Lower lobe of right lung (tissue), 2 donors: ENCODE data around the gene SSMEM1. TPM values are rescaled to one million over a fixed set of nuclear protein-coding genes. Genes with fewer than 3 reads are reported as not detected.

ENCODE experiments used
- ATAC-seq, 2 donors: fragments of 200-7000 bp; cut with Tn5 transposase; one replicate each; pipeline ENCODE4 v1.9.1; 2020 to 2022; ENCODE audit warnings: mild to moderate bottlenecking in 2 of 2, moderate library complexity in 2 of 2
- DNase-seq: peaks from one replicate; pipeline ENCODE4 v3.0.0-alpha.2; 2020
- H3K27ac ChIP-seq: fragments of 200-600 bp; one replicate; pipeline ENCODE4 v1.8.0; 2022
- H3K27me3 ChIP-seq: fragments of 200-600 bp; one replicate; pipeline ENCODE4 v1.8.0; 2022; ENCODE audit warnings: low read depth
- H3K36me3 ChIP-seq: fragments of 200-600 bp; one replicate; pipeline ENCODE4 v1.8.0; 2022; ENCODE audit warnings: mild to moderate bottlenecking
- H3K4me1 ChIP-seq: fragments of 200-600 bp; one replicate; pipeline ENCODE4 v1.8.0; 2022
- H3K4me3 ChIP-seq: fragments of 200-600 bp; one replicate; pipeline ENCODE4 v1.8.0; 2022; ENCODE audit warnings: mild to moderate bottlenecking
- H3K9me3 ChIP-seq: fragments of 200-600 bp; one replicate; pipeline ENCODE4 v1.8.0; 2022
- CTCF ChIP-seq: fragments of 200-600 bp; IDR thresholded peaks from one replicate; pipeline ENCODE4 v1.8.0; 2022; ENCODE audit warnings: antibody characterized with exemption, mild to moderate bottlenecking
- intact Hi-C: fragments of 100-400 bp; cut with DNase I; formaldehyde crosslinking; loops from one replicate; pipeline ENCODE4 v1.11.0; 2022
- total RNA-seq: library from RNA; stranded (reverse); fragmentation: NEBNext Ultra II Directional; extraction: Animal tissue kit (Norgen Biotek cat#: 25700); gene quantifications from one replicate; pipeline ENCODE4 v1.2.1, GENCODE V29; 2021
- donor health status: DM: no; HTN: yes; CAD: no; lungs with severe emphysema.

The SSMEM1 gene
- total RNA-seq, 1 donor from 2014 or later: not detected

- H3K36me3 ChIP-seq: peaks cover 64% of the 10 kb centered on the region
Measured at GRCh38 chr7:130187360-130187759, 20.3 kb upstream of the SSMEM1 start.

DNA sequence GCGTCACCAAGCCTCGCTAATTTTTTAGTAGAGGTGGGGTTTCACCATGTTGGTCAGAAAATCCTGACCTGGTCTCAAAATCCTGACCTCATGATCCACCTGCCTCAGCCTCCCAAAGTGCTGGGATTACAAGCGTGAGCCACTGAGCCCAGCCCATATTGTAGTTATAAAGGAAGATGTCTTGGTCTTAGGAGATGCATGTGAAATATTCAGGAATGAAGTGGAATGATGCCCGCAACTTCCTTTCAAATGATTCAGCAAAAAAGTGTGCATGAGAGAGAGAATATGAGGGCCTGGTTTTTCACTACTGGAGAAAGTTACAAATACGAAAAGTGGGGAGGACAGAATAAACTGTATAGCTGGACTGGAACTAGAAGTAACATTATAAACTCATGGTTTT lies 18.3 kb upstream of the SSMEM1 start:
- DNase-seq (no peak), ATAC-seq (no peak)
- Histone ChIP-seq H3K27me3 (no peaks in the 10 kb centered on the region), H3K9me3 (no peaks in the 10 kb centered on the region), H3K4me1 (no peaks in the 10 kb centered on the region), H3K27ac (no peak overlapping the region), H3K4me3 (no peak overlapping the region), H3K36me3 (peaks cover 58% of the 10 kb centered on the region)
- intact Hi-C loops: no loop called here
- no peak for TF ChIP-seq CTCF

More at GRCh38 chr7:130187360-130187759, 20.3 kb upstream of the SSMEM1 start:
- Histone ChIP-seq H3K4me3 (no peak overlapping the region), H3K27ac (no peak overlapping the region), H3K27me3 (no peaks in the 10 kb centered on the region), H3K4me1 (no peaks in the 10 kb centered on the region), H3K9me3 (no peaks in the 10 kb centered on the region)
- TF ChIP-seq CTCF: no peak
- ATAC-seq: no peak
- DNase-seq: no peak
- intact Hi-C loops: no loop called here

DNA sequence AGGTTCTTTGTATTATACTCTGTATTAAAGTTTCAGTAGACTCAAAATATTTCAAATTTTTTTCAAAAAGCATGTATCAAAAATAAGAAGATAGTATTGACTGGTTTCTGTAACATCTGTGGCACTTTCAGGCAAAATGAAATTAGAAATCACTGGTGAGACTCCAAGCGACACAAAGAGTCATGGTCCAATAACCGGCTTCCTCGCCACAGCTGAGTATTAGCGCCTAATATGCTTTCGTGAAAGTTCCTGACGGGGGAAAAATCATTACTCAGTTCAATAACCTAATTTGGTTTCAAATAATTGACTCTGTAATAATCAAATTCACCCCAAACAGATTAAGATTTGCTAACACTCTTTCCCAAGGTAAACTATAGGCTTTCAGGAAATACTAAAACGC lies 15.9 kb upstream of the SSMEM1 start:
- no peak for TF ChIP-seq CTCF
- Histone ChIP-seq H3K36me3 (peaks cover 52% of the 10 kb centered on the region), H3K4me1 (no peaks in the 10 kb centered on the region), H3K9me3 (no peaks in the 10 kb centered on the region), H3K4me3 (no peak overlapping the region), H3K27ac (no peak overlapping the region), H3K27me3 (no peaks in the 10 kb centered on the region)
- ATAC-seq: no peak
- DNase-seq: no peak
- intact Hi-C loops: no loop called here

GRCh38 chr7:130195396-130195795 lies 12.3 kb upstream of the SSMEM1 start:
- intact Hi-C loops: no loop called here
- no peak for DNase-seq
- H3K27me3 ChIP-seq: no peaks in the 10 kb centered on the region
- H3K4me1 ChIP-seq: no peaks in the 10 kb centered on the region
- TF ChIP-seq CTCF: no peak
- no peak for ATAC-seq
- peaks cover 72% of the 10 kb centered on the region for H3K36me3 ChIP-seq
- no peak overlapping the region for H3K27ac ChIP-seq
- H3K9me3 ChIP-seq: no peaks in the 10 kb centered on the region
- H3K4me3 ChIP-seq: no peak overlapping the region

DNA sequence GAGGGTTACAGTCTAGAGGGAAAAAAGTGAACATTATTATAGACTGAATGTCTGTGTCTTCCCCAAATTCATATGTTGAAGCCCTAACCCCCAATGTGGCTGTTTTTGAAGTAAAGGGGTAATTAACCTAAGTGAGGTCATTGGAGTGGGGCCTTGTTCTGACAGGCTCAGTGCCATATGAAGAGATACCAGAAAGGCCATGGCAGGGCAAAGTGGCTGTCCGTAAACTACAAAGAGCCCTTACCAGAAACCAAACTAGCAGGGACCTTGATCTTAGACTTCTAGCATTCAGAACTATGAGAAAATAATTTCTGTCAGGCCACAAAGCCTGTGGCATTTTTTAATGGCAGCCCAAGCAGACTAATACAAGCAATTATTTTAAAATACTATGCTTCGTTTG lies 11.2 kb upstream of the SSMEM1 start:
- ATAC-seq: no peak
- H3K27me3 ChIP-seq: no peaks in the 10 kb centered on the region
- DNase-seq: no peak
- no peaks in the 10 kb centered on the region for H3K9me3 ChIP-seq
- peaks cover 72% of the 10 kb centered on the region for H3K36me3 ChIP-seq
- no peaks in the 10 kb centered on the region for H3K4me1 ChIP-seq
- no peak overlapping the region for H3K4me3 ChIP-seq
- intact Hi-C loops: no loop called here
- TF ChIP-seq CTCF: no peak
- H3K27ac ChIP-seq: no peak overlapping the region

GRCh38 chr7:130197094-130197493 lies 10.6 kb upstream of the SSMEM1 start:
- no peaks in the 10 kb centered on the region for H3K9me3 ChIP-seq
- H3K27me3 ChIP-seq: no peaks in the 10 kb centered on the region
- H3K4me1 ChIP-seq: no peaks in the 10 kb centered on the region
- intact Hi-C loops: no loop called here
- ATAC-seq (no peak), DNase-seq (no peak)
- no peak overlapping the region for H3K27ac ChIP-seq
- H3K4me3 ChIP-seq: no peak overlapping the region
- no peak for TF ChIP-seq CTCF
- H3K36me3 ChIP-seq: peaks cover 72% of the 10 kb centered on the region
